ENCODE data around the gene CELF5.

- no peak for TF ChIP-seq EZH2 (IDR thresholded peaks at IDR 0.05; ENCODE audit: insufficient read depth, poor library complexity, severe bottlenecking)
- TF ChIP-seq EZH2phosphoT487 (IDR thresholded peaks at IDR 0.05; ENCODE audit: insufficient read depth, low read depth) = no peak
Measured at GRCh38 chr19:3204646-3205275, 19.7 kb upstream of the CELF5 start.

Measured in GM23248 (cell line).